PFSK-1 (cell line): ENCODE data around the gene LRPAP1.

Experiments used
- FOXP2 ChIP-seq: optimal IDR thresholded peaks from 2 replicates; pipeline ENCODE3; 2011; ENCODE audit warnings: borderline replicate concordance, control low read depth, inconsistent platforms; ENCODE audit not compliant: insufficient read depth; ENCODE audit errors: extremely low read length, extremely low read depth
- POLR2AphosphoS5 ChIP-seq: IDR thresholded peaks from 2 replicates; pipeline ENCODE4 v1.6.1; 2012; ENCODE audit warnings: low read depth, mild to moderate bottlenecking, control low read depth, low read length, moderate library complexity
- SIN3A ChIP-seq: IDR thresholded peaks from 2 replicates; pipeline ENCODE4 v1.6.1; 2012; ENCODE audit warnings: mild to moderate bottlenecking, low read length, moderate library complexity, borderline replicate concordance; ENCODE audit not compliant: insufficient read depth
- TAF1 ChIP-seq: IDR thresholded peaks from 2 replicates; pipeline ENCODE4 v1.6.1; 2012; ENCODE audit warnings: low read length, control low read depth, borderline replicate concordance; ENCODE audit not compliant: insufficient read depth
- TF ChIP-seq, protein P1 (sequence below), 2 experiments: IDR thresholded peaks; 2 replicates each; pipeline versions ENCODE4 v1.6.1 to v1.8.0; 2011 to 2012; ENCODE audit warnings: low read depth in 2 of 2, low read length in 2 of 2, control low read depth in 1 of 2, inconsistent platforms in 1 of 2, mild to moderate bottlenecking in 1 of 2, moderate library complexity in 1 of 2; ENCODE audit not compliant: insufficient read depth in 1 of 2

Gene LRPAP1

GRCh38 chr4:3533423-3533820 is 1.2 kb upstream of the LRPAP1 start:
- TF ChIP-seq TAF1: no peak
- no peak for TF ChIP-seq POLR2AphosphoS5
- TF ChIP-seq, protein P1, sequence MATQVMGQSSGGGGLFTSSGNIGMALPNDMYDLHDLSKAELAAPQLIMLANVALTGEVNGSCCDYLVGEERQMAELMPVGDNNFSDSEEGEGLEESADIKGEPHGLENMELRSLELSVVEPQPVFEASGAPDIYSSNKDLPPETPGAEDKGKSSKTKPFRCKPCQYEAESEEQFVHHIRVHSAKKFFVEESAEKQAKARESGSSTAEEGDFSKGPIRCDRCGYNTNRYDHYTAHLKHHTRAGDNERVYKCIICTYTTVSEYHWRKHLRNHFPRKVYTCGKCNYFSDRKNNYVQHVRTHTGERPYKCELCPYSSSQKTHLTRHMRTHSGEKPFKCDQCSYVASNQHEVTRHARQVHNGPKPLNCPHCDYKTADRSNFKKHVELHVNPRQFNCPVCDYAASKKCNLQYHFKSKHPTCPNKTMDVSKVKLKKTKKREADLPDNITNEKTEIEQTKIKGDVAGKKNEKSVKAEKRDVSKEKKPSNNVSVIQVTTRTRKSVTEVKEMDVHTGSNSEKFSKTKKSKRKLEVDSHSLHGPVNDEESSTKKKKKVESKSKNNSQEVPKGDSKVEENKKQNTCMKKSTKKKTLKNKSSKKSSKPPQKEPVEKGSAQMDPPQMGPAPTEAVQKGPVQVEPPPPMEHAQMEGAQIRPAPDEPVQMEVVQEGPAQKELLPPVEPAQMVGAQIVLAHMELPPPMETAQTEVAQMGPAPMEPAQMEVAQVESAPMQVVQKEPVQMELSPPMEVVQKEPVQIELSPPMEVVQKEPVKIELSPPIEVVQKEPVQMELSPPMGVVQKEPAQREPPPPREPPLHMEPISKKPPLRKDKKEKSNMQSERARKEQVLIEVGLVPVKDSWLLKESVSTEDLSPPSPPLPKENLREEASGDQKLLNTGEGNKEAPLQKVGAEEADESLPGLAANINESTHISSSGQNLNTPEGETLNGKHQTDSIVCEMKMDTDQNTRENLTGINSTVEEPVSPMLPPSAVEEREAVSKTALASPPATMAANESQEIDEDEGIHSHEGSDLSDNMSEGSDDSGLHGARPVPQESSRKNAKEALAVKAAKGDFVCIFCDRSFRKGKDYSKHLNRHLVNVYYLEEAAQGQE (IDR thresholded peaks at IDR 0.05; ENCODE audit: insufficient read depth in 1 of 2, low read depth in 2 of 2, low read length in 2 of 2): no peak
- no peak for TF ChIP-seq FOXP2
- no peak for TF ChIP-seq SIN3A

GRCh38 chr4:3532751-3533422 is 665 bp upstream of the LRPAP1 start:
- TF ChIP-seq POLR2AphosphoS5 (no peak), FOXP2 (no peak), SIN3A (no peak), TAF1 (no peak)
- TF ChIP-seq, protein P1 (IDR thresholded peaks at IDR 0.05; ENCODE audit: insufficient read depth in 1 of 2, low read depth in 2 of 2, low read length in 2 of 2): no peak

DNA sequence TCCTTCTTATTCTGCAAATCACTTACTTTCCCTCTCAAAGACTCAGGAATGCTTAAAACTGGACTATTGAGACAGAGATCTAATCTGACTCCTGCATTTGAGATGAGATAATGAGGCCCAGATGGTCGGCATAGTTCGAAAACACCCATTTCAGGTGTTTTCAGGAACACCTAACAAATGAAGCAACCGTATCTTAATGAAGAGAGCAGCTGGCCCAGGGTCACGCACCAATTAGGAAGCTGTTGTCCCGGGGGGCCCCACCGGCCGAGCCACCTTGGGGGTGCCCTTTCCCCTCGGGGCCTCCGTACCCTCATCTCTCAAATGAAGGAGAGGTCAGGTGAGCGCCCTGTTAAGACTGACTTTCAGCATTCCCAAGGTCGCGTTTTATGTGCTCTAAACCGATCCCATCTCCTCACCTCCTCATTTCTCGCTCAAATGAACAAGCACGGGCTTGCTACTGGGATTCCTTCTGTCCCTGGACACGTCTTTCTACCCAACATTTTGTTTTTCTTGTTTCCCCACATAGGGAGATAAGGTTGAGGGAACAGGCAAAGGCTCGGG is 824 bp downstream of the LRPAP1 start:
- TF ChIP-seq FOXP2 (no peak), POLR2AphosphoS5 (no peak), TAF1 (no peak)
- TF ChIP-seq, protein P1 (IDR thresholded peaks at IDR 0.05; ENCODE audit: insufficient read depth in 1 of 2, low read depth in 2 of 2, low read length in 2 of 2): no peak

DNA sequence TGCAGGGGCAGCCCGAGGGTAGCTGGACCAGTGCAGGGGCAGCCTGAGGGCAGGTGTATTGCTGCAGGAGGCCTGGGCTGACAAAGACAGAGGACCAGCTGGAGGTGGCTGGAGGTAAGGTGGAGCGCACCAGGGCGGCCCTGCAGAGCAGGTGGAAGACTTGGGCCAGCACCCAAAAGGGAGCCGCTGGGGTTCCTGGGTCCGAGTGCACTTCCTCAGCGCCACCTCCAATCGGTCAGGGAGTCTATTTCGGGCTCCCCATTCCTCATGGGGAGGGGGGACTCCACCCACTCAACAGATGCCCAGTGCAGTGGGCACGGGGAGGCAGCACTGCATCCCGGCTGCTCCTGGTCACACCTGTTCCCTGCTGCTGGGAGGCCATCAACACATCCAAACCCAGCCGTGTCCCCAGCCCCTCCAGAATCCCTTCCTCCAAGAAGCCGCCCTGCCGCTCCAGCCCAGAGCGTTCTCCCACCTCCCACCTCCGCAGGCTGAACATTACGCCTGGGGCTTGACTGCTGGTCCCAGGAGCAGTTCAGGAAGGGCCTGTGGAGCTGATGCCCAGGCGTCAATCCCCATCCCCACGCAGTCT is 1.5 kb downstream of the LRPAP1 start:
- TF ChIP-seq, protein P1 (IDR thresholded peaks at IDR 0.05; ENCODE audit: insufficient read depth in 1 of 2, low read depth in 2 of 2, low read length in 2 of 2): no peak
- TF ChIP-seq TAF1: no peak
- no peak for TF ChIP-seq FOXP2
- TF ChIP-seq POLR2AphosphoS5: no peak
- TF ChIP-seq SIN3A: no peak
